Left ventricle myocardium inferior (tissue), 1 donor: ENCODE results near the gene KLHL29. TPM values are rescaled to one million over a fixed set of nuclear protein-coding genes. Genes with fewer than 3 reads are reported as not detected.

Experiments used
- DNase-seq: peaks from one replicate; pipeline ENCODE4 v3.0.0-alpha.2; 2020
- H3K27ac ChIP-seq: fragments of 200-600 bp; replicated peaks from 2 replicates; pipeline ENCODE4 v1.8.0; 2021
- H3K27me3 ChIP-seq: fragments of 200-600 bp; 2 replicates; pipeline ENCODE4 v1.8.0; 2021; ENCODE audit warnings: low read depth
- H3K36me3 ChIP-seq: fragments of 200-600 bp; 2 replicates; pipeline ENCODE4 v1.8.0; 2021
- H3K4me1 ChIP-seq: fragments of 200-600 bp; 2 replicates; pipeline ENCODE4 v1.8.0; 2021
- H3K4me3 ChIP-seq: fragments of 200-600 bp; 2 replicates; pipeline ENCODE4 v1.8.0; 2021; ENCODE audit warnings: mild to moderate bottlenecking, moderate library complexity
- H3K9me3 ChIP-seq: fragments of 200-600 bp; replicated peaks from 2 replicates; pipeline ENCODE4 v1.8.0; 2021
- intact Hi-C: fragments of 100-400 bp; cut with micrococcal nuclease; formaldehyde crosslinking; loops from one replicate; pipeline ENCODE4 v1.11.0; 2022
- total RNA-seq: library from RNA; stranded (reverse); fragmentation: NEBNext Ultra II Directional; extraction: Animal tissue kit (Norgen Biotek cat#: 25700); gene quantifications from one replicate; pipeline ENCODE4 v1.2.1, GENCODE V29; 2021
- TF ChIP-seq, protein P1 (sequence below): fragments of 200-600 bp; IDR thresholded peaks from 2 replicates; pipeline ENCODE4 v1.8.0; 2021; ENCODE audit warnings: antibody characterized with exemption, mild to moderate bottlenecking, borderline replicate concordance
- donor health status: DM: no; HTN: yes; CAD: no; lungs with severe emphysema.

The KLHL29 gene
- total RNA-seq, 1 donor from 2014 or later, result 1.1 TPM

GRCh38 chr2:23592898-23593751 is 208.1 kb downstream of the KLHL29 start:
- no peaks in the 10 kb centered on the region for H3K9me3 ChIP-seq
- DNase-seq, result no peak
- no peaks in the 10 kb centered on the region for H3K27me3 ChIP-seq
- intact Hi-C loops, result no loop called here
- TF ChIP-seq, protein P1, sequence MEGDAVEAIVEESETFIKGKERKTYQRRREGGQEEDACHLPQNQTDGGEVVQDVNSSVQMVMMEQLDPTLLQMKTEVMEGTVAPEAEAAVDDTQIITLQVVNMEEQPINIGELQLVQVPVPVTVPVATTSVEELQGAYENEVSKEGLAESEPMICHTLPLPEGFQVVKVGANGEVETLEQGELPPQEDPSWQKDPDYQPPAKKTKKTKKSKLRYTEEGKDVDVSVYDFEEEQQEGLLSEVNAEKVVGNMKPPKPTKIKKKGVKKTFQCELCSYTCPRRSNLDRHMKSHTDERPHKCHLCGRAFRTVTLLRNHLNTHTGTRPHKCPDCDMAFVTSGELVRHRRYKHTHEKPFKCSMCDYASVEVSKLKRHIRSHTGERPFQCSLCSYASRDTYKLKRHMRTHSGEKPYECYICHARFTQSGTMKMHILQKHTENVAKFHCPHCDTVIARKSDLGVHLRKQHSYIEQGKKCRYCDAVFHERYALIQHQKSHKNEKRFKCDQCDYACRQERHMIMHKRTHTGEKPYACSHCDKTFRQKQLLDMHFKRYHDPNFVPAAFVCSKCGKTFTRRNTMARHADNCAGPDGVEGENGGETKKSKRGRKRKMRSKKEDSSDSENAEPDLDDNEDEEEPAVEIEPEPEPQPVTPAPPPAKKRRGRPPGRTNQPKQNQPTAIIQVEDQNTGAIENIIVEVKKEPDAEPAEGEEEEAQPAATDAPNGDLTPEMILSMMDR, result no peak
- peak overlapping the region; percentile 71 for H3K27ac ChIP-seq
- no peak overlapping the region for H3K4me3 ChIP-seq
- no peaks in the 10 kb centered on the region for H3K36me3 ChIP-seq
- peaks cover 69% of the 10 kb centered on the region for H3K4me1 ChIP-seq

GRCh38 chr2:23593752-23594459 is 208.9 kb downstream of the KLHL29 start:
- intact Hi-C loops, result no loop called here
- H3K9me3 ChIP-seq, result no peaks in the 10 kb centered on the region

GRCh38 chr2:23594460-23594825 is 209.5 kb downstream of the KLHL29 start:
- intact Hi-C loops, result no loop called here
- no peak for DNase-seq
- Histone ChIP-seq H3K4me3 (no peak overlapping the region), H3K27me3 (no peaks in the 10 kb centered on the region), H3K9me3 (no peaks in the 10 kb centered on the region), H3K27ac (peak overlapping the region; percentile 71), H3K36me3 (no peaks in the 10 kb centered on the region), H3K4me1 (peaks cover 62% of the 10 kb centered on the region)
- TF ChIP-seq, protein P1, result no peak

More at GRCh38 chr2:23593752-23594459, 208.9 kb downstream of the KLHL29 start:
- Histone ChIP-seq H3K27me3 (no peaks in the 10 kb centered on the region), H3K36me3 (no peaks in the 10 kb centered on the region), H3K27ac (peak overlapping the region; percentile 71), H3K4me3 (no peak overlapping the region), H3K4me1 (peaks cover 68% of the 10 kb centered on the region)
- no peak for DNase-seq
- TF ChIP-seq, protein P1, result no peak

DNA sequence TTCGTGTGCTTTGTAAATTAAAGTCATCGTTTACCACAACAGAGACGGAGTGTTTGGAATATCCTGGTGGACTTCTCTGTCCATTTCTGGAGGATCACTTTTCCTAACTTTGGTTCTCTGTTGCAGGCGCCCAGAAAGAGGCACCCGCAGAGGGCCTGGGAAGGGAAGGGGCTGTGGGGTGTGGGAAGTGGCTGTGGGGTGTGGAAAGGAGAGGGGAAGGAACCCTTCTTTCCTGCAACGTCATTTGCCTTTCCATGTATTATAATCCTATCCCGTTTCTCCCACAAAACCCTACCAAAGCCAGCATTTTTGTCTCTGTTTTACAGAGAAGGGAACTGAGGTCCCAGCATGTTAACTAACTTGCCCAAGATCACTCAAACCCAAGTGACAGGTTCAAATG is 210.0 kb downstream of the KLHL29 start:
- Histone ChIP-seq H3K27me3 (no peaks in the 10 kb centered on the region), H3K36me3 (no peaks in the 10 kb centered on the region), H3K4me1 (peaks cover 57% of the 10 kb centered on the region), H3K4me3 (no peak overlapping the region), H3K27ac (peak overlapping the region; percentile 71), H3K9me3 (no peaks in the 10 kb centered on the region)
- TF ChIP-seq, protein P1, result no peak
- no peak for DNase-seq
- intact Hi-C loops, result no loop called here

GRCh38 chr2:23595601-23596251 is 210.7 kb downstream of the KLHL29 start:
- intact Hi-C loops, result no loop called here
- no peak for DNase-seq
- Histone ChIP-seq H3K27ac (peak overlapping the region; percentile 71), H3K36me3 (no peaks in the 10 kb centered on the region), H3K27me3 (no peaks in the 10 kb centered on the region), H3K4me3 (no peak overlapping the region), H3K9me3 (no peaks in the 10 kb centered on the region), H3K4me1 (peaks cover 50% of the 10 kb centered on the region)
- TF ChIP-seq, protein P1, result no peak
